ENCODE results near the gene ERICH6B. TPM values are rescaled to one million over a fixed set of nuclear protein-coding genes. Genes with fewer than 3 reads are reported as not detected.
A peak's percentile ranks its signal among the peaks of the same experiment; 100 is the strongest.
"Not testable (repeated sequence)": the region's sequence is repeated elsewhere in the genome, so short reads cannot be mapped to it uniquely, and the experiment has no call there.

ERICH6B gene
- total and polyA plus RNA-seq, 2 of the 13 experiments (the other 11 are each of a cell fraction or from before 2014, with no cell fraction given): not detected

DNA sequence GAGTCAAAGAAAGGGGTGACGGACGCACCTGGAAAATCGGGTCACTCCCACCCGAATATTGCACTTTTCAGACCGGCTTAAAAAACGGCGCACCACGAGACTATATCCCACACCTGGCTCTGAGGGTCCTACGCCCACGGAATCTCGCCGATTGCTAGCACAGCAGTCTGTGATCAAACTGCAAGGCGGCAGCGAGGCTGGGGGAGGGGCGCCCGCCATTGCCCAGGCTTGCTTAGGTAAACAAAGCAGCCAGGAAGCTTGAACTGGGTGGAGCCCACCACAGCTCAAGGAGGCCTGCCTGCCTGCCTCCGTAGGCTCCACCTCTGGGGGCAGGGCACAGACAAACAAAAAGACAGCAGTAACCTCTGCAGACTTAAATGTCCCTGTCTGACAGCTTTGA lies 29.7 kb upstream of the ERICH6B start:
- FAIRE-seq; ATAC-seq; in situ Hi-C loops (cut with HindIII; ENCODE audit: extremely low pct_ligation_motif_present, low pct_unique_long_range_greater_than_20kb); H3K27ac ChIP-seq (ENCODE audit: extremely low read length, insufficient read depth, low read length); H2AFZ ChIP-seq (ENCODE audit: low read length); DNase-seq (ENCODE audit: low spot score); intact Hi-C loops (cut with micrococcal nuclease; ENCODE audit: unreplicated experiment); H3K4me1 ChIP-seq (ENCODE audit: insufficient read depth, low read length); H3K4me2 ChIP-seq (ENCODE audit: low read depth, low read length); BruUV-seq (replicated peaks); H3K79me2 ChIP-seq (ENCODE audit: insufficient read depth, low read length); CTCF ChIA-PET (ENCODE audit: low intra/inter-chr PET ratio, low total read pairs); H3K9me3 ChIP-seq (ENCODE audit: low read length); H3K27me3 ChIP-seq (ENCODE audit: control insufficient read depth in 1 of 2, insufficient read depth in 2 of 2, low read length in 2 of 2); H3K9ac ChIP-seq (ENCODE audit: insufficient read depth, low read depth, low read length); H3K4me3 ChIP-seq (replicated peaks in 1 of 3; ENCODE audit: insufficient read depth in 1 of 3, low read depth in 2 of 3, low read length in 3 of 3); H3K36me3 ChIP-seq (replicated peaks in 1 of 2; ENCODE audit: control insufficient read depth in 1 of 2, insufficient read depth in 2 of 2, low read length in 2 of 2); POLR2A ChIA-PET; H4K20me1 ChIP-seq (ENCODE audit: insufficient read depth, low read length); TF ChIP-seq FOXA1 (IDR thresholded peaks at IDR 0.05): not testable (repeated sequence)
- TF ChIP-seq, protein P1, sequence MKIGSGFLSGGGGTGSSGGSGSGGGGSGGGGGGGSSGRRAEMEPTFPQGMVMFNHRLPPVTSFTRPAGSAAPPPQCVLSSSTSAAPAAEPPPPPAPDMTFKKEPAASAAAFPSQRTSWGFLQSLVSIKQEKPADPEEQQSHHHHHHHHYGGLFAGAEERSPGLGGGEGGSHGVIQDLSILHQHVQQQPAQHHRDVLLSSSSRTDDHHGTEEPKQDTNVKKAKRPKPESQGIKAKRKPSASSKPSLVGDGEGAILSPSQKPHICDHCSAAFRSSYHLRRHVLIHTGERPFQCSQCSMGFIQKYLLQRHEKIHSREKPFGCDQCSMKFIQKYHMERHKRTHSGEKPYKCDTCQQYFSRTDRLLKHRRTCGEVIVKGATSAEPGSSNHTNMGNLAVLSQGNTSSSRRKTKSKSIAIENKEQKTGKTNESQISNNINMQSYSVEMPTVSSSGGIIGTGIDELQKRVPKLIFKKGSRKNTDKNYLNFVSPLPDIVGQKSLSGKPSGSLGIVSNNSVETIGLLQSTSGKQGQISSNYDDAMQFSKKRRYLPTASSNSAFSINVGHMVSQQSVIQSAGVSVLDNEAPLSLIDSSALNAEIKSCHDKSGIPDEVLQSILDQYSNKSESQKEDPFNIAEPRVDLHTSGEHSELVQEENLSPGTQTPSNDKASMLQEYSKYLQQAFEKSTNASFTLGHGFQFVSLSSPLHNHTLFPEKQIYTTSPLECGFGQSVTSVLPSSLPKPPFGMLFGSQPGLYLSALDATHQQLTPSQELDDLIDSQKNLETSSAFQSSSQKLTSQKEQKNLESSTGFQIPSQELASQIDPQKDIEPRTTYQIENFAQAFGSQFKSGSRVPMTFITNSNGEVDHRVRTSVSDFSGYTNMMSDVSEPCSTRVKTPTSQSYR (CRISPR knock-in tag; IDR thresholded peaks at IDR 0.05; ENCODE audit: borderline replicate concordance): peak; percentile 51; the same call in 1 of the 2 replicates
- peak; percentile 27; the same call in 1 of the 2 replicates for TF ChIP-seq FOXA1 (CRISPR knock-in tag; IDR thresholded peaks at IDR 0.05)
- WGBS (ENCODE audit: low lambda C conversion rate): 74% methylated on average over 5 of the region's 17 CpGs

DNA sequence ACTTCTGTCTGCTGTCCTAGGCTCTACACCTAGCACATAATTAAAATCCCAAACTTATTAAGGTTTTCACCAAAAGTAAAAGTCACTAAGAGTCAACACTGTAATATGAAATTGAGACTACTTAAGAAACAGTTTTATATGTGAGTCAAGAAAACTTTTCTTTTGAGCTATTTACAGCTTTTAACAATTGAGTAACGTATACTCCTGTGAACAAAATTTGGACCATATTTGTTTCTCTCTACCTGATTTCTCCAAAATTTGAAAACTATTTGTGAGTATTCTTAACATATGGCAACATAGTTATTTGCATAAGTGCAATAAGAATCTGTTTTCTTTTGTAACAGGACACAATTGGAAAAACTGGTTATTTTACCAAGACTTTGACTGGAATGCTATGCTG lies 26.6 kb upstream of the ERICH6B start:
- CTCF ChIA-PET (ENCODE audit: low intra/inter-chr PET ratio, low total read pairs); in situ Hi-C loops (cut with HindIII; ENCODE audit: extremely low pct_ligation_motif_present, low pct_unique_long_range_greater_than_20kb); H3K4me1 ChIP-seq (ENCODE audit: insufficient read depth, low read length); H3K27ac ChIP-seq (ENCODE audit: extremely low read length, insufficient read depth, low read length); H4K20me1 ChIP-seq (ENCODE audit: insufficient read depth, low read length); ATAC-seq; H3K9me3 ChIP-seq (ENCODE audit: low read length); DNase-seq (ENCODE audit: low spot score); H3K36me3 ChIP-seq (replicated peaks in 1 of 2; ENCODE audit: control insufficient read depth in 1 of 2, insufficient read depth in 2 of 2, low read length in 2 of 2); H3K79me2 ChIP-seq (ENCODE audit: insufficient read depth, low read length); intact Hi-C loops (cut with micrococcal nuclease; ENCODE audit: unreplicated experiment); FAIRE-seq; H3K9ac ChIP-seq (ENCODE audit: insufficient read depth, low read depth, low read length); H3K4me3 ChIP-seq (replicated peaks in 1 of 3; ENCODE audit: insufficient read depth in 1 of 3, low read depth in 2 of 3, low read length in 3 of 3); H3K4me2 ChIP-seq (ENCODE audit: low read depth, low read length); POLR2A ChIA-PET; H2AFZ ChIP-seq (ENCODE audit: low read length); BruUV-seq (replicated peaks); H3K27me3 ChIP-seq (ENCODE audit: control insufficient read depth in 1 of 2, insufficient read depth in 2 of 2, low read length in 2 of 2): not testable (repeated sequence)
- 15% methylated on average over 1 of the region's 1 CpG for WGBS (ENCODE audit: low lambda C conversion rate)

DNA sequence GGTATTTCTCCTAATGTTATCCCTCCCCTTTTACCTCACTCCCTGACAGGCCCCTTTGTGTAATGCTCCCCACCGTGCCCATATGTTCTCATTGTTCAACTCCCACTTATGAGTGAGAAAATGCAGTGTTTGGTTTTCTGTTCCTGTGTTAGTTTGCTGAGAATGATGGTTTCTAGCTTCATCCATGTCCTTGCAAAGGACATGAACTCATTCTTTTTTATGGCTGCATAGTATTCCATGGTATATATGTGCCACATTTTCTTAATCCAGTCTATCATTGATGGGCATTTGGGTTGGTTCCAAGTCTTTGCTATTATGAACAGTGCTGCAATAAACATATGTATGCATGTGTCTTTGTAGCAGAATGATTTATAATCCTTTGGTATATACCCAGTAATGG lies 19.8 kb upstream of the ERICH6B start:
- H3K79me2 ChIP-seq (ENCODE audit: insufficient read depth, low read length); H4K20me1 ChIP-seq (ENCODE audit: insufficient read depth, low read length); in situ Hi-C loops (cut with HindIII; ENCODE audit: extremely low pct_ligation_motif_present, low pct_unique_long_range_greater_than_20kb); POLR2A ChIA-PET; H3K9ac ChIP-seq (ENCODE audit: insufficient read depth, low read depth, low read length); H3K27me3 ChIP-seq (ENCODE audit: control insufficient read depth in 1 of 2, insufficient read depth in 2 of 2, low read length in 2 of 2); H3K4me3 ChIP-seq (replicated peaks in 1 of 3; ENCODE audit: insufficient read depth in 1 of 3, low read depth in 2 of 3, low read length in 3 of 3); DNase-seq (ENCODE audit: low spot score); H3K4me1 ChIP-seq (ENCODE audit: insufficient read depth, low read length); H3K27ac ChIP-seq (ENCODE audit: extremely low read length, insufficient read depth, low read length); intact Hi-C loops (cut with micrococcal nuclease; ENCODE audit: unreplicated experiment); H3K4me2 ChIP-seq (ENCODE audit: low read depth, low read length); CTCF ChIA-PET (ENCODE audit: low intra/inter-chr PET ratio, low total read pairs); FAIRE-seq; H3K36me3 ChIP-seq (replicated peaks in 1 of 2; ENCODE audit: control insufficient read depth in 1 of 2, insufficient read depth in 2 of 2, low read length in 2 of 2); BruUV-seq (replicated peaks); H2AFZ ChIP-seq (ENCODE audit: low read length); H3K9me3 ChIP-seq (ENCODE audit: low read length); ATAC-seq: not testable (repeated sequence)
- WGBS (ENCODE audit: low lambda C conversion rate): 29% methylated on average over 1 of the region's 1 CpG
